Stimulated activated CD8-positive, alpha-beta memory T cell treated with anti-CD3 and anti-CD28 coated beads, Interleukin-15, amount 100 ng/mL, for 4 hours (primary cell): ENCODE measurements around the gene BACH1.

Experiments
- DNase-seq, 2 donors: peaks; one replicate each; pipeline ENCODE4 v3.0.0-alpha.2; 2020; ENCODE audit warnings: low read depth in 2 of 2

The BACH1 gene

GRCh38 chr21:29382030-29382654 lies 83.4 kb downstream of the BACH1 start:
- DNase-seq, result no peak

- DNase-seq, result no peak
Measured at GRCh38 chr21:29384683-29385359, 86.1 kb downstream of the BACH1 start.

DNA sequence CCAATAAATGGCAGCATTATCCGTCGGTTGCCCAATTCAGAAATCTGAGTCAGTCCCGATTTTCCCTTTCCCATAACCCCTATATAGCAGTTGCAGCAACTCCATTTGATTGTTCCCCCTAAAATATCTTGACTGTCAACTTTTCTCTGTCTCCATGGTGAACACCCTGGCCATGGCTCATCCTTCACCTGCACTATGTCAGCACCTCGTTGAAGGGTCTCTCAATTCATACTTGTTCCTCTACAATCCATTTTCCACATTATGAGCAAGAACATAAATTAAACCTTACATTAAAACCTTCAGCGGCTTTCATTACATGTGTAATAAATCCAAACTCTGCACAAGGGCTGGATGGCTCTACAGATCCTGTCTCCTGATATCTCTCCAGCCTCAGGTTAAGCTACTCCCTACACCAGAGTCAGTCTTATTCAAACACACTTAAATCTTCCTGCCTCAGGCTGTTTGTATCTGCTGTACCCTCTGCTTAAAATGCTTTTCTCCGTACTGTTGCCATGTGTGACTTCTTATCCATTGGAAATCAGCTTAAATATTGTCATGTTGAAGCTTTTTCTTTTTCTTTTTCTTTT lies 87.3 kb downstream of the BACH1 start:
- no peak for DNase-seq

GRCh38 chr21:29386803-29387202 lies 88.1 kb downstream of the BACH1 start:
- no peak for DNase-seq

DNA sequence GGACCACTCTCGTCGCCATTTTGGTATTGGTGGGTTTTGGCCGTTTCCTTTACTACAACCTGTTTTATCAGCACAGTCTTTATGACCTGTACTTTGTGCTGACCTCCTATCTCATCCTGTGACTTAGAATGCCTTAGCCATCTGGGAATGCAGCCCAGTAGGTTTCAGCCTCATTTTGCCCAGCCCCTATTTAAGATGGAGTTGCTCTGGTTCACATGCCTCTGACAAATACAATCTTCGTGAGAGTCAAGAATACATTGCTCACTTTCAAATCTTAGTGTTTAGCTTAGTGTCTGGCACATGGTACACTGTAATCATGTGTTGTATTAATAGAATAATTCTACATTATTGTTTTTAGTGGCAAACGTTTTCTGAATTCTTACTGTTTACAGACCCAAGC lies 88.9 kb downstream of the BACH1 start:
- DNase-seq, result no peak

DNA sequence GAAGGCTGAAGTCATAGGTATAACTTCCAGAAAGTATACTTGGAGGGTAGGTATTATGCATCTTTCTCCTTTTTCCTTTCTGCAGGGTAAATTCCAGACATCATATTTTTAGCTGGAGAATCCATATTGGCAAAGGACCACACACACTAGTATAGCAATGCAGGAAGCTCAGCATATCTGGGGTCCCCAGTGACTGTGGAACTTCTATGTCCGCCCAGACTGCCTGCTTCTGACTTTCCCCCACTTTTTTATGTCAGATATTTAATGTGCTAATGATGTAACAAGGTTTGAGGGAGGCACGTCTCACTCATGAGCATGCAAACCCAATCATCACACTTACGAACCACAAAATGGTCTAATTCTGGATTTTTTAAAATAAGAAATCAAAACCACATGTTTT lies 90.4 kb downstream of the BACH1 start:
- no peak for DNase-seq

DNA sequence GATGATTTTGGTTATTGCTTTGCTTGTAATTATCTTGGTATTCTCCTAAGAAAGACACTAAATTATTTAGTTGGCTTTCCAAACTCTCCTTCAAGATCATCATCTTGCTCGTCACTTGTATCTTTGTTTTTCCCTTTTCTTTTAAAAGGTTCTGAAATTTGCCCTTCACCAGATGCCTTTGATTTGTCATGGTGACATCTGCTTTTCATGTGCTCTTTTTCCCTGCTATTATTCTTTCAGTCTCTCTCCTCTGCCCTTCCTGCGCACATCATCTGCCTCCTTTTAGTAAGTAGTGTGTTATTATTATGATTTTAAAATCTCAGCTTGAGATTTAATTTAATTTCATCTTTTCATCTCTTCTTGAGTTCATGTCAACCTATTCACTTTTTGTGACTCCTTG lies 92.1 kb downstream of the BACH1 start:
- no peak for DNase-seq

GRCh38 chr21:29394051-29394450 lies 95.3 kb downstream of the BACH1 start:
- no peak for DNase-seq
